Cardiac fibroblast (primary cell): Measurements from ENCODE around the gene ANKS1B.

ENCODE experiments used
- DNase-seq, 2 donors: peaks; one replicate each; pipeline versions ENCODE4 v3.0.0 to v3.0.0-alpha.2; 2010; ENCODE audit warnings: low read depth in 2 of 2
- H3K4me3 ChIP-seq, 2 donors: replicated peaks in 1 of 2; 1 replicate in 1 of 2; 2 replicates in 1 of 2; pipeline ENCODE4 v1.5.1; 2011; ENCODE audit warnings: low read depth in 2 of 2, low read length in 2 of 2, mild to moderate bottlenecking in 2 of 2, moderate library complexity in 1 of 2
- TF ChIP-seq, protein P1 (sequence below): IDR thresholded peaks from one replicate; pipeline ENCODE4 v1.5.1; 2011; ENCODE audit warnings: low read depth, mild to moderate bottlenecking, low read length, inconsistent platforms

The ANKS1B gene

DNA sequence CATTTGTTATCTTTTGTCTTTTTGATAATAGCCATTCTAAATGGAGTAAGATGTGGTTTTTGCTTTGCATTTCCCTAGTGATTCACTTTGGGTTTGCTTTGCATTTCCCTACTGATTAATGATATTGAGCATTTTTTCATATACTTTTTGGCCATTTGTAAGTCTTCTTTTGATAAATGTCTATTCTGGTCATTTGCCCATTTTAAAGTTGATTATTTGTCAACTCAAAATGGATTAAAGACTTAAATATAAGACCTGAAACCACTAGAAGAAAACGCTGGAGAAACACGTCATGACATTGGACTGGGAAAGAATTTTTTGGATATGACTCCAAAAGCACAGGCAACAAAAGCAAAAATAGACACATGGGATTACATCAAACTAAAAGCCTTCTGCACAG, 1191.6 kb downstream of the ANKS1B start:
- H3K4me3 ChIP-seq: no peak overlapping the region

DNA sequence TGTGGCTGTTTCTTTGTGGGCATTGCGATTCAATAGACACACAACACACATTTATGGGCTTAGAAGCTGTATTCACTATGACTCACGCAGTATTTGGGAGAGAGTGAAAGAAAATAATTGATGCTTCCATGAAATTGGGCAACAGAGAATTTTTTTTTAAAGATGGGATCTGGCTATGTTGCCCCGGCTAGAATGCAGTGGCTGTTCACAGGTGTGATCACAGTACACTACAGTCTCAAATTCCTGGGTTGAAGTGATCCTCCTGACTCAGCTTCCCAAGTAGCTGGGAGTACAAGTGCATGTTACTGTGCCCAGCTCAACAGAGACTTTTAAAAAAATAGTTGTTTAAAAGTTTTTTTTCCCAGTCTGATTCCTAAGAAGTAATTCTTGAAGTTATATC, 1193.3 kb downstream of the ANKS1B start:
- TF ChIP-seq, protein P1, sequence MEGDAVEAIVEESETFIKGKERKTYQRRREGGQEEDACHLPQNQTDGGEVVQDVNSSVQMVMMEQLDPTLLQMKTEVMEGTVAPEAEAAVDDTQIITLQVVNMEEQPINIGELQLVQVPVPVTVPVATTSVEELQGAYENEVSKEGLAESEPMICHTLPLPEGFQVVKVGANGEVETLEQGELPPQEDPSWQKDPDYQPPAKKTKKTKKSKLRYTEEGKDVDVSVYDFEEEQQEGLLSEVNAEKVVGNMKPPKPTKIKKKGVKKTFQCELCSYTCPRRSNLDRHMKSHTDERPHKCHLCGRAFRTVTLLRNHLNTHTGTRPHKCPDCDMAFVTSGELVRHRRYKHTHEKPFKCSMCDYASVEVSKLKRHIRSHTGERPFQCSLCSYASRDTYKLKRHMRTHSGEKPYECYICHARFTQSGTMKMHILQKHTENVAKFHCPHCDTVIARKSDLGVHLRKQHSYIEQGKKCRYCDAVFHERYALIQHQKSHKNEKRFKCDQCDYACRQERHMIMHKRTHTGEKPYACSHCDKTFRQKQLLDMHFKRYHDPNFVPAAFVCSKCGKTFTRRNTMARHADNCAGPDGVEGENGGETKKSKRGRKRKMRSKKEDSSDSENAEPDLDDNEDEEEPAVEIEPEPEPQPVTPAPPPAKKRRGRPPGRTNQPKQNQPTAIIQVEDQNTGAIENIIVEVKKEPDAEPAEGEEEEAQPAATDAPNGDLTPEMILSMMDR: no peak
- no peak overlapping the region for H3K4me3 ChIP-seq
- no peak for DNase-seq

More for the DNA sequence above, 1191.6 kb downstream of the ANKS1B start:
- no peak for DNase-seq
- TF ChIP-seq, protein P1: no peak

DNA sequence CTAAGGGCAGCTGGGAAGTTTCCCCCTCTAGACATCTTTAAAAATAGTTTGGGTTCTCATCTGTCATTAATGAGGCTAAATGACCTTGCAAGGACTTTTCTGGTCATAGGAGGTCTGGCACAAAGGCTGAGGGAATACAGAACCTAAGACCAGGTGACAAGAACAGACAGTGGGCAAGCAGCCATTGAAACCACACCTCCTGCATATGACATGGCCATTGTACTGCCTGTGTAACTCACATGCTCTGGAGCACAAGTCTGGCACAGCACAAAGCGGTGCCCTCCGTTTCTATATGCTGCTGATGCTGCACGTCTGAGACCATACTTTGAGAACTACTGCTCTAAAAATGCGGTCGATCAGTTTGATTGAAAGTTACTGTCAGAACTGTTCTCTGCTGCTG, 1196.3 kb downstream of the ANKS1B start:
- no peak overlapping the region for H3K4me3 ChIP-seq
- no peak for DNase-seq
- TF ChIP-seq, protein P1: no peak

DNA sequence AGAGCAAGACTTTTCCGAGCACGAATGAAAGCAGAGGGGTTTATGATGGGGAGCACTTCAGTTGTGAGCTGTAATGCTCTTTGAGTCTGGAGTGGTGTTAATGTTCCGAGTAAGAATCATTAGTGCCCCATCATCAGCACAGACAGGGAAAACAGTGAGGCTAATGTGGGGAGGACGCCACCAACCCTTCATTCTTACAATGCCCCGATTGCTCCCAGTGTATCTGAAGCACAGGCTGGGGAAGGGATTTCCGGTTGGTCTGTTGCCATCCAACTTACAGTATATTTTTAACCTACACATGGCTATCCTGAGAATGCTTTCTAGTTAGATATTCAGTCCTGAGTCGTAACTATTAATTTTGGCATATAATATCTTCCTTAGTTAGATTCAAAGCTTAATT, 1198.1 kb downstream of the ANKS1B start:
- DNase-seq: no peak
- TF ChIP-seq, protein P1: no peak
- H3K4me3 ChIP-seq: no peak overlapping the region

DNA sequence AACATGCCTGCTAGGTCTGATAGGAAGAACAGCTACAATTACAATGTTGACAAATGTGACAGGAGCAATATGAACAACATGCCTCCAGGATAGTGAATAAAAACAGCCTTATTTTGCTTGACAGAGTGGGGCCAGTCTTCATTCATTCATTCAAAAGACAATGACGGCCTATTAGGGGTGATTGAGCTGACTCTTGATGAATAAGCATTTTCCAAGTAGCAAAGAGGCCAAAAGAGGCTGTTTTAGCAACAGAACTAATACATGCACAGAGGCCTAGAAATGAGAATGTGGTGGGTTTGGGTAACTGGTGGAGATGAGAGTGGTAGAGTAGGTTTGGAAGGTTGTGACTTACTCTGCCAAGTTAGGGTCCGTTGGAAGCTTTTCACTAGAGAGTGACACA, 1201.3 kb downstream of the ANKS1B start:
- no peak overlapping the region for H3K4me3 ChIP-seq
- TF ChIP-seq, protein P1: no peak
- no peak for DNase-seq

DNA sequence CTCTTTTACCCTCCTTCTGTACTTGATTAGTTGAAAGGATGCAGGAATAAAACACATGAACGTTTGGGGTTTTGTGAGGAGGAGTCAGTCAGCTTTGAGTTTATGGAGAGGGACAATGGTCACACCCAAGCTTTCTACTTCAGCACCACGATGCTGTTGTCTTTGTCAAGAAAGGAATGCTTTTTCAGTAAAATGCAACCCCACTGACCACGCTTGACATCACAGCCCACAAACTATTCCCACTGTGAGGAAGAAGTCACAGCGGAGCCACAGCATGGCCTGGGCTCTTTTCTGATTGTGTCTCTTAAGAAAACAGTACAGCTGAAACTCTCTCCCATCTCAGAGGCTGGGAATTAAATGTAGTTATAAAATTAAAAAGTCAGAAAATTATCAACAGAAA, 1204.5 kb downstream of the ANKS1B start:
- H3K4me3 ChIP-seq: no peak overlapping the region
- TF ChIP-seq, protein P1: no peak
- DNase-seq: no peak

DNA sequence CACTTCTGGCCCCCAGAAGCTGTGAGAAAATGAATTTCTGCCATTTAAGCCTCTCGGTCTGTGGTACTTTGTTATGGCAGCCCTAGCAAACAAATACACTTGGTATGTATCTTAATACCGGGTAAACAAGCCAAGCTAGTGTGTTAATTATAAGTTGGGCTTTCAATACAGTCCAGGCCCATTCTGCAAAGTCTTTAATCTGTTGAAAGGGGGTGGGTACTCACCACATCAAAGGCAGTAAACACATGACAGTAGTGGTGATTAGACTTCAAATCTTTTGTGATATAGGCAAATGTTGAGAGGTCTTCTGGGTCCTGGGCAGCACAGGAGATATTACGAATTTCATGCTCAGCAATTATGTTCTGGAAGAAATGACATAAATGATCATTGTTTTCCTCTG, 1211.9 kb downstream of the ANKS1B start:
- TF ChIP-seq, protein P1: no peak

More for the DNA sequence above, 1211.9 kb downstream of the ANKS1B start:
- no peak for DNase-seq
- no peak overlapping the region for H3K4me3 ChIP-seq
